Epithelial cell of esophagus (primary cell): ENCODE measurements around the gene CORO2B.

ENCODE experiments used
- DNase-seq: peaks from one replicate; pipeline ENCODE4 v3.0.0; 2010; ENCODE audit warnings: low read depth
- H3K4me3 ChIP-seq: 2 replicates; pipeline ENCODE4 v1.5.1; 2011; ENCODE audit warnings: mild to moderate bottlenecking, low read length, control low read depth
- TF ChIP-seq, protein P1 (sequence below): IDR thresholded peaks from 2 replicates; pipeline ENCODE4 v1.5.1; 2011; ENCODE audit warnings: low read depth, mild to moderate bottlenecking, low read length, control low read depth, inconsistent platforms; ENCODE audit not compliant: insufficient read depth; ENCODE audit errors: missing control alignments

CORO2B gene

DNA sequence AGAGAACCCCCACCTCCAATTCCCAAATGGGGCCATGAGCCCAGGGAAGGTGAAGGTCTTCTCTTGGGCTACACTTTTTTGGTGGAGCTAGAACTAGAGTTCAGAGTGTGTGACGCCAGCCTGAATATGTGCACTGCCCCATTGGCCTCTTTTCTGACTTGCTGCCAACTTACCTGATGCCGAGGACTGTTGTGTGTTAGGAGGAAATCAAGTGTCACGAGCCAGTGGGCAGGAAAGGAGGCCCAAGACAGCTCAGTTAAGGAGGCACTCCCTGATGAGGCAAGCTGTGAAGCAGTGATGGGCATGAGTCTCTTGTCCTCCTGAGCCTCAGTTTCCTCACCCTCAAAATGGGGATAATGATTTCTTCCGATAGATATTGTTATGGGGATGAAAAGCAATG is 134.1 kb downstream of the CORO2B start:
- H3K4me3 ChIP-seq, result no peak overlapping the region
- no peak for DNase-seq
- TF ChIP-seq, protein P1, sequence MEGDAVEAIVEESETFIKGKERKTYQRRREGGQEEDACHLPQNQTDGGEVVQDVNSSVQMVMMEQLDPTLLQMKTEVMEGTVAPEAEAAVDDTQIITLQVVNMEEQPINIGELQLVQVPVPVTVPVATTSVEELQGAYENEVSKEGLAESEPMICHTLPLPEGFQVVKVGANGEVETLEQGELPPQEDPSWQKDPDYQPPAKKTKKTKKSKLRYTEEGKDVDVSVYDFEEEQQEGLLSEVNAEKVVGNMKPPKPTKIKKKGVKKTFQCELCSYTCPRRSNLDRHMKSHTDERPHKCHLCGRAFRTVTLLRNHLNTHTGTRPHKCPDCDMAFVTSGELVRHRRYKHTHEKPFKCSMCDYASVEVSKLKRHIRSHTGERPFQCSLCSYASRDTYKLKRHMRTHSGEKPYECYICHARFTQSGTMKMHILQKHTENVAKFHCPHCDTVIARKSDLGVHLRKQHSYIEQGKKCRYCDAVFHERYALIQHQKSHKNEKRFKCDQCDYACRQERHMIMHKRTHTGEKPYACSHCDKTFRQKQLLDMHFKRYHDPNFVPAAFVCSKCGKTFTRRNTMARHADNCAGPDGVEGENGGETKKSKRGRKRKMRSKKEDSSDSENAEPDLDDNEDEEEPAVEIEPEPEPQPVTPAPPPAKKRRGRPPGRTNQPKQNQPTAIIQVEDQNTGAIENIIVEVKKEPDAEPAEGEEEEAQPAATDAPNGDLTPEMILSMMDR, result no peak

DNA sequence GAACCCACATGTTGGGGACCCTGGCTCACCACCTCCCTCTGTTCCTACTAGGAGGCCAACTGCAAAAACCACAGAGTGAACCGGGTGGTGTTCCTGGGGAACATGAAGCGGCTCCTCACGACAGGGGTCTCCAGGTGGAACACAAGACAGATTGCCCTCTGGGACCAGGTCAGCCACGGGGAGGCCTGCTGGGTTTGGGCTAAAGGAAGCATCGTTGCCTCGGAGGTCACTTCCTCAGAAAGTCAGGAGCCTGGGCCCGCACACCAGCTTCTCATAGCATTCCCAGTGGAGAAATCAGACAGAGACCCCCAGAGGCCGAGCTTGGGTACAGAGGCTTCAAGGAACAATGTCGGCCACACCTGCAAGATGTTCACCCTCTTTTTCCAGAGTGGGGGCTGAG is 135.1 kb downstream of the CORO2B start:
- no peak overlapping the region for H3K4me3 ChIP-seq
- TF ChIP-seq, protein P1, result no peak
- DNase-seq, result no peak

DNA sequence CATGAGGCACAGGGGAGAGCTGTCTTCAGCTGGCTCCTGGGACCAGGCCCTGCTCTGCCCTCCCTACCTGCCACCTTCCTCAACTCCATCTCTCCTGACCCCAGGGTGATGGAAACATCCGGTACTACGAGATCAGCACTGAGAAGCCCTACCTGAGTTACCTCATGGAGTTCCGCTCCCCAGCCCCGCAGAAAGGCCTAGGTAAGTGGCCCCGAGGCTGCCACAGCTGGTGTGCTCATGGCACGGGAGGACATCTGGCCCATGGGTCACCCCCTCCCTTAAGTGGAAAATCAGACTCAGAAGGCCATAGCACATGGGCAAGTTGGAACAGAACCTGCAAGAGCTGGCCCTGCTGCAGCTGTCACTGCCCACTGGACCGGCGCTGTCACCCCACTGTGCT is 136.3 kb downstream of the CORO2B start:
- no peak overlapping the region for H3K4me3 ChIP-seq
- no peak for DNase-seq
- TF ChIP-seq, protein P1, result no peak

DNA sequence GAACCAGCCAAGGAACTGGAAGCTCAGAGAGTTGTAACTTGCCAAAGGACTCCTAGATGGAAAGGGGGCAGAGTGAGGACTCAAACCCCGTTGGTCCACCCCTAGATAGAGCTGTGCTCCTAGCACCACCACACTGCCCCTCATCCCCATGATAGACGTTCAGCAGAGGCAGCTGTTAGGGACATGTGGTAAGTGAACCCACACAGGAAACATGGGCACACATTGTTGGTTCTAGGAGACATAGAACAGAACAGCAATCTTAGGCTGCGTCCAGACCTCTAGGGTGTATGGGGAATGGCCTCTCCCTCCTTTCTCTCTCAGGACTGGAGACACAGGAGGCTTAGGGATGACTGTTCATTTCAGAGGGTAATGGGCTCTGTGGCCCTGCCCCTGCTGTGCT is 139.2 kb downstream of the CORO2B start:
- TF ChIP-seq, protein P1, result no peak
- no peak for DNase-seq
- H3K4me3 ChIP-seq, result no peak overlapping the region

DNA sequence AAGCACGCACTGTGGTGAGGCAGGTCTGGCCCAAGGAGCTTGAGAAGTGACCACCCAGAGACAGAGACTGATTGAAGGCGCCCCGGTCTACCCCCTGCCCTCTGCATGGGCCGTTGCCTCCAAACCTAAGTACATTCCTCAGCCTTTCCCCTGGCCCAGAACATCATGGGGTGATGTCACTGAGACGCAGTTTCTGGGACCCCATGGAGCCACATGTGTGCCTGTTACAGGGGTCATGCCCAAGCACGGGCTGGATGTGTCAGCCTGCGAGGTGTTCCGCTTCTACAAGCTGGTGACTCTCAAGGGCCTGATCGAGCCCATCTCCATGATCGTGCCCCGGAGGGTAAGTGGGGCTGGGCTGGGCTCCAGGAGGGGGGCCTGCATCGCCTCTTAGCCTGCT is 139.7 kb downstream of the CORO2B start:
- TF ChIP-seq, protein P1, result no peak
- no peak for DNase-seq
- no peak overlapping the region for H3K4me3 ChIP-seq

DNA sequence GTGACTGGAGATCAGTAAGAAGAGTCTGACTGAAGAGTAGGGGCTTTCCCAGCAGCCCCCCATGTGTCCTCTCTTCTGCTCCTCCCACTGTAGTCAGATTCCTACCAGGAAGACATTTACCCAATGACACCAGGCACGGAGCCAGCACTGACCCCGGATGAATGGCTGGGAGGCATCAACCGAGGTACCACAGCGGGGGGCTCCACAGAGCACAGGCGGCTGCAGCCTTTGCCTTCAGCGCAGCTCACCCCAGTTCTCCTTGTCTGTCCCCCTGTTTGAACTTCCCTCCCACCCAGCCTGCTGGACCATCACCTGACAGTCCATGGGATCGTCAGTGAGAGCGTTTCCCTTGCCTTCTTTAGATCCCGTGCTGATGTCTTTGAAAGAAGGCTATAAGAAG is 140.3 kb downstream of the CORO2B start:
- H3K4me3 ChIP-seq, result no peak overlapping the region
- no peak for DNase-seq
- TF ChIP-seq, protein P1, result no peak

DNA sequence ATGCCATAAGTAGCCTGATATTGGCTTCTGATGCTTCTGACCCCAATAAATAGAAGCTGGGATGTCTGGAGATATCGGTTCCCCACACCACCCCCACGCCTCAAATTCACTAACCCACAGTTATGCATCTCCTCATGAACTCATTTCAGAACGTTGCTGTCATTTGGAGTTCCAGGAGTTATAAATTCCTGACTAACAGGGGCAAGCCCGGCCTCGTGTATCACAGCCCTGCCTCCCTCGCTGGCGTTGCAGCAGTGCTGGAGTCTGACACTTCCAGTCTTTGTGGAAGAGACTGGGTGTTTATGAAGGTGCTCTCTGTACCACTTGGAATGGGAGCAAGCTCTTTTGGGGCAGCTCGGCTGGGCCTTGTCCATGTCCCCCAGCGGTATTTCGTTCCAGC is 140.9 kb downstream of the CORO2B start:
- TF ChIP-seq, protein P1, result no peak
- no peak overlapping the region for H3K4me3 ChIP-seq
- peak; percentile 47 for DNase-seq
